ENCODE measurements around the gene PNKD. TPM values are rescaled to one million over a fixed set of nuclear protein-coding genes. Genes with fewer than 3 reads are reported as not detected.

PNKD gene
- total RNA-seq, 2 experiments from 2014 or later, result 30.1 to 31.8 TPM

DNA sequence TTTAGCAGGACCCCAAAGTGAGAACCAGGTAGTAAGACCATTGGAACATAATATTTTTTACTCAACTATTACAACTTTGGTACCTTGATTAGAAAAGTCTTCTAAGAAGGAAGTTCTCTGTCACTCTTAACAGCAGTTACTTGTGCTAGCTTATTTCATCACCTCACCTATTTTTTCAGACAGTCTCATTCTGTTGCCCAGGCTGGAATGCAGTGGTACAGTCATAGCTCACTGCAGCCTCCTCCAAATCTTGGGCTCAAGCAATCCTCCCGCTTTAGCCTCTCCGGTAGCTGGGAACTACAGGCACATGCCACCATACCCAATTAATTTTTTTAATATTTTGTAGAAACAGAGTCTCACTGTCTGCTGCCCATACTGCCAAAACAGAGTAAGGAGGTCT is 35.3 kb upstream of the PNKD start:
- ChIA-PET CTCF (interaction anchor here (0.7 to 2.6 kb wide), 3 partner anchors 10 to 49 kb away, joined by 3 to 9 read pairs (median 4); no protein-coding TSS in a partner anchor), POLR2A (interaction anchor here (0.8 to 11.0 kb wide), 4 partner anchors 11 to 20 kb away, joined by 3 to 260 read pairs (median 10); partner anchors contain the start of gene ARPC2)
- Mint-ChIP-seq H3K4me1 (peaks cover 37% of the 10 kb centered on the region), H3K36me3 (ENCODE audit: low read depth) (peaks cover 92% of the 10 kb centered on the region), H3K9me3 (no peaks in the 10 kb centered on the region), H3K27ac (peak overlapping the region; percentile 12), H3K4me3 (no peak overlapping the region), H3K27me3 (no peaks in the 10 kb centered on the region)
- no peak for DNase-seq

GRCh38 chr2:218236829-218237228 is 33.5 kb upstream of the PNKD start:
- peaks cover 93% of the 10 kb centered on the region for H3K36me3 Mint-ChIP-seq (ENCODE audit: low read depth)
- no peaks in the 10 kb centered on the region for H3K9me3 Mint-ChIP-seq
- no peak for DNase-seq
- H3K4me3 Mint-ChIP-seq, result no peak overlapping the region
- ChIA-PET POLR2A (interaction anchor here (0.8 to 4.1 kb wide), 3 partner anchors 7 to 15 kb away, joined by 3 to 14 read pairs (median 7); no protein-coding TSS in a partner anchor), CTCF (no interaction called here)
- peaks cover 28% of the 10 kb centered on the region for H3K4me1 Mint-ChIP-seq
- H3K27me3 Mint-ChIP-seq, result no peaks in the 10 kb centered on the region
- no peak overlapping the region for H3K27ac Mint-ChIP-seq

DNA sequence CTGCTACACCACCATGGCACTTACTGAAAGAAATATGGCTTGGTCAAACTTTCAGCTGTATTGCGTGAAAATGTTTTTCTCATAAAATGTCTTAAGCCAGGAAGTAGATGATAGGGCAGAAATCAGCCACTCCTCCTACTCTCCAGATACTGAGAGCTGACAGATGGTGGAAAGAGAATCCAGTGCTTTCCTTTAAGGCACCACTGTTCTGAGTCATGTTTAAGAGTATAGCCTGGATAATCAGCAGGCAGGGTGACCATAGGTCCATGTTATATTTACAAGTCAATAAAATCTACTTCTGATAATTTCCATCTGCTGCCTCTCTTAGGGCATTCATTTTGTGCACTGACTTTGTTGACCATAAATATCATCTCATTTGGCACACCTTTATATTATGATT is 31.4 kb upstream of the PNKD start:
- CTCF ChIA-PET, result interaction anchor here (1.5 kb wide), 1 partner anchor 10 kb away, joined by 5 read pairs; no protein-coding TSS in a partner anchor
- no peak overlapping the region for H3K27ac Mint-ChIP-seq

GRCh38 chr2:218244204-218244603 is 26.1 kb upstream of the PNKD start:
- ChIA-PET POLR2A (interaction anchor here (0.8 to 6.0 kb wide), 4 partner anchors 8 to 13 kb away, joined by 3 to 46 read pairs (median 6); no protein-coding TSS in a partner anchor), CTCF (interaction anchor here (1.2 to 1.7 kb wide), 2 partner anchors 13 to 15 kb away, joined by 5 to 9 read pairs; no protein-coding TSS in a partner anchor)
- DNase-seq, result no peak
- H3K9me3 Mint-ChIP-seq, result no peaks in the 10 kb centered on the region
- H3K4me1 Mint-ChIP-seq, result peaks cover 14% of the 10 kb centered on the region
- H3K36me3 Mint-ChIP-seq (ENCODE audit: low read depth), result peaks cover 95% of the 10 kb centered on the region
- H3K4me3 Mint-ChIP-seq, result no peak overlapping the region
- H3K27ac Mint-ChIP-seq, result peak overlapping the region; percentile 1
- no peaks in the 10 kb centered on the region for H3K27me3 Mint-ChIP-seq

More for the DNA sequence above, 31.4 kb upstream of the PNKD start:
- Mint-ChIP-seq H3K27me3 (no peaks in the 10 kb centered on the region), H3K4me1 (peaks cover 21% of the 10 kb centered on the region), H3K36me3 (ENCODE audit: low read depth) (peaks cover 94% of the 10 kb centered on the region), H3K4me3 (no peak overlapping the region), H3K9me3 (no peaks in the 10 kb centered on the region)
- no peak for DNase-seq
- POLR2A ChIA-PET, result interaction anchor here (1.1 to 2.7 kb wide), 5 partner anchors 8 to 17 kb away, joined by 3 to 7 read pairs (median 4); no protein-coding TSS in a partner anchor

GRCh38 chr2:218244665-218245064 is 25.7 kb upstream of the PNKD start:
- ChIA-PET CTCF (interaction anchor here (1.2 to 1.7 kb wide), 2 partner anchors 13 to 15 kb away, joined by 5 to 9 read pairs; no protein-coding TSS in a partner anchor), POLR2A (interaction anchor here (0.8 to 6.0 kb wide), 6 partner anchors 9 to 25 kb away, joined by 3 to 46 read pairs (median 6); partner anchors contain the start of genes AAMP and PNKD)
- H3K27ac Mint-ChIP-seq, result no peak overlapping the region
- no peak for DNase-seq
- no peaks in the 10 kb centered on the region for H3K27me3 Mint-ChIP-seq
- H3K4me3 Mint-ChIP-seq, result no peak overlapping the region
- H3K4me1 Mint-ChIP-seq, result peaks cover 14% of the 10 kb centered on the region
- H3K9me3 Mint-ChIP-seq, result no peaks in the 10 kb centered on the region
- H3K36me3 Mint-ChIP-seq (ENCODE audit: low read depth), result peaks cover 95% of the 10 kb centered on the region

- CTCF ChIA-PET, result interaction anchor here (1.3 to 1.7 kb wide), 2 partner anchors 12 kb away, joined by 4 to 9 read pairs; no protein-coding TSS in a partner anchor
- DNase-seq, result no peak
- peaks cover 95% of the 10 kb centered on the region for H3K36me3 Mint-ChIP-seq (ENCODE audit: low read depth)
- no peak overlapping the region for H3K27ac Mint-ChIP-seq
- peaks cover 17% of the 10 kb centered on the region for H3K4me1 Mint-ChIP-seq
- no peak overlapping the region for H3K4me3 Mint-ChIP-seq
- no peaks in the 10 kb centered on the region for H3K9me3 Mint-ChIP-seq
- no peaks in the 10 kb centered on the region for H3K27me3 Mint-ChIP-seq
- POLR2A ChIA-PET, result interaction anchor here (0.8 to 6.0 kb wide), 5 partner anchors 10 to 25 kb away, joined by 3 to 46 read pairs (median 7); partner anchors contain the start of genes AAMP and PNKD
Observed at GRCh38 chr2:218245214-218245613, 25.1 kb upstream of the PNKD start.

DNA sequence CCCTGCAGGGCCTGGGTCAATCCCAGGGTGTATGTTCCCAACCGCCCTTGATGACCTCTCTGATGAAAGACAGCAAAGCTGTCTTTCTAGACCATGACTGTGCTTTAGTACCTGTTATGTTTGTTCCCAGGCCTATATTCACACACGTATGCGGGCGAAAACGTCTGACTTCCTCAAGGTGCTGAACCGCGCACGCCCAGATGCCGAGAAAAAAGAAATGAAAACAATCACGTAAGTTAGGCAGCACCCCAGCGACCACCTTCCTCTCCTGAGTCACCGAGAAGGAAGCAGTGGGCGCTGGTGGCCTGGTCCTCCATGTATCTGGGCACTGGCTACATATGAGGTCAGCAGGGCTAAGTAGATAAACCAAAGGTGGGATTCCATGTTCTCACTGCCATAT is 20.6 kb upstream of the PNKD start:
- ChIA-PET CTCF (no interaction called here), POLR2A (interaction anchor here (3.0 kb wide), 1 partner anchor 20 kb away, joined by 9 read pairs; no protein-coding TSS in a partner anchor)
- Mint-ChIP-seq H3K36me3 (ENCODE audit: low read depth) (peaks cover 97% of the 10 kb centered on the region), H3K9me3 (no peaks in the 10 kb centered on the region), H3K27me3 (no peaks in the 10 kb centered on the region), H3K27ac (no peak overlapping the region), H3K4me3 (no peak overlapping the region), H3K4me1 (peaks cover 13% of the 10 kb centered on the region)
- DNase-seq, result no peak

DNA sequence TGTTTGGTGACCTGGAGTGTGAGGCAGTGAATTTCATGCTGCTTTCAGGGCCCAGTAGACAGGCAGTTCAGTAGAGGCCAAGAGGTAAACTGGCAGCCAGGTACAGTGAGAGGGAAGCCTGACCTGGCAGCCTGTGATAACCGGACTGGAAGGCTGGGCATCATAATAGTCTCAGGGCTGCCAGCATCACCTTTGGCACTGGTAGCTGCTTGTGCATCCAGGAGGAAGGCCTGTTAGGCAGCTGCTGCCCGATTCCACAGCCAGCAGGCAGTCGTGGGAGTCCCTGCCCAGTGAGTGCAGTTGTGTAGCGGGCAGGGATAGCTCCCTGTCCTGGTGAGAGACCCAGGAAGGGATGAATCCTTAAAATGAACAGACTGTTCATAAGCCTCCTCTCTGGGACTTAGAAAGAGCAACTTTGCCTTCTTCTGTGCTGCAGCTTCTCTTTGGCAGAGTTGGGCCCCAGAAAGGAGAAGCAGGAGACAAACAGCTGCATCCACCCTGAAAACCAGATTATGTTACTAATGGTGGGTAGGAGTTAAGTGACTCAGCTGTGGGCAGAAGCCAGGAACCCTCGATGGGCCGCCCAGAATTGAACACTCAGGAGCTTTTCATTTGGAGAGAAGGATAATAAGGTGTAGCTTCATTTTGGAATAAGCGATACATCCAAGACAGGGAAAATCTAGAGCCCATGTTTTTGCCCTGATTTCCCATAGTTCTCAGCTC is 17.6 kb upstream of the PNKD start:
- DNase-seq, result no peak
- no peaks in the 10 kb centered on the region for H3K9me3 Mint-ChIP-seq
- ChIA-PET POLR2A (interaction anchor here (1.1 to 6.1 kb wide), 7 partner anchors 8 to 65 kb away, joined by 3 to 46 read pairs (median 5); partner anchors contain the start of genes AAMP, ARPC2 and PNKD), CTCF (interaction anchor here (0.9 to 1.7 kb wide), 6 partner anchors 17 to 65 kb away, joined by 3 to 5 read pairs (median 3); partner anchors contain the start of genes AAMP and PNKD)
- H3K36me3 Mint-ChIP-seq (ENCODE audit: low read depth), result peaks cover 93% of the 10 kb centered on the region
- H3K4me3 Mint-ChIP-seq, result no peak overlapping the region
- peaks cover 34% of the 10 kb centered on the region for H3K4me1 Mint-ChIP-seq
- no peak overlapping the region for H3K27ac Mint-ChIP-seq
- H3K27me3 Mint-ChIP-seq, result no peaks in the 10 kb centered on the region

DNA sequence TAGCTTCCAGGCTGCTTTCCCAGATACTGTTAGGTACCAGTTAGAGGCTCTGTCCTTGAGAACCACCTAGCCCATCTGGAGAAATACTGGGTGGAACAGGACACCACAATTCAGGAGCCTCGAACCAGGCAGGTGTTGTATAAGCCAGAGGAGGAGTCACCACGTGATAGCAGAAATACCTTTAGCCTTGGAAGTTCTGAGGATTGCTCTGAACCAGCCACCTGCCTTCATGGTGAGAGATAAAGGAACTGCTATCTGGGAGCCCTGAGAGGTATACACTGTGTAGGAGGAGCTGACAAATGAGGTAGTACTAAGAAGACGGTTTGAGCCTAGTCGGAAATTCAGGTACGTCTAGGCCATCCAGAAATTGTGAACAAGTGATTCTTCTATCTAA is 17.1 kb upstream of the PNKD start:
- H3K4me3 Mint-ChIP-seq, result no peak overlapping the region
- no peak overlapping the region for H3K27ac Mint-ChIP-seq
- POLR2A ChIA-PET, result interaction anchor here (1.1 to 6.1 kb wide), 6 partner anchors 8 to 66 kb away, joined by 4 to 46 read pairs (median 5); partner anchors contain the start of genes AAMP and PNKD
- no peak for DNase-seq
- H3K9me3 Mint-ChIP-seq, result no peaks in the 10 kb centered on the region
- peaks cover 35% of the 10 kb centered on the region for H3K4me1 Mint-ChIP-seq
- H3K36me3 Mint-ChIP-seq (ENCODE audit: low read depth), result peaks cover 90% of the 10 kb centered on the region
- no peaks in the 10 kb centered on the region for H3K27me3 Mint-ChIP-seq
- CTCF ChIA-PET, result interaction anchor here (0.9 to 1.7 kb wide), 6 partner anchors 17 to 66 kb away, joined by 3 to 5 read pairs (median 3); partner anchors contain the start of genes AAMP and PNKD

DNA sequence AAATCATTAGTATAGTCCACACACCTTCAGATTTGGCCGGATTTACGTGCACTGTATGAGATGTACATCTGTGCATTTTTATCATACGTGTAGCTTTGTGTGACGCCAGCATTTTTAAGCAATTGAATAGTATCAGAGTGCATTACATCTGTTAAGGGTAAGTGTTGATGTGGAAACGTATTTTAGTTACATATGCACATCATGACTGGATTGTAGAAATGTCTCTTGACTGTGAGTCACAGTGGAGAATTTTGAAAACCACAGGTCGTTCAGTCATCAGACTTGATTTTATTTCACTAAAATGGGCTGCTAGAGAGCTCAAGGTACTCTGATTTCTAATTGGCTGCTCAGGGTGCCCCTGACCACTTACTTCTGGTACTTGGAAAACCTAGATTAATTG is 14.9 kb upstream of the PNKD start:
- Mint-ChIP-seq H3K27me3 (no peaks in the 10 kb centered on the region), H3K4me1 (peaks cover 41% of the 10 kb centered on the region), H3K4me3 (no peak overlapping the region), H3K27ac (peak overlapping the region; percentile 63), H3K36me3 (ENCODE audit: low read depth) (peaks cover 70% of the 10 kb centered on the region), H3K9me3 (no peaks in the 10 kb centered on the region)
- POLR2A ChIA-PET, result interaction anchor here (0.7 to 6.1 kb wide), 9 partner anchors 10 to 118 kb away, joined by 3 to 46 read pairs (median 3); partner anchors contain the start of genes AAMP and PNKD
- CTCF ChIA-PET, result interaction anchor here (0.8 to 3.0 kb wide), 4 partner anchors 12 to 26 kb away, joined by 4 to 17 read pairs (median 7); partner anchors contain the start of genes AAMP and PNKD
- no peak for DNase-seq

GRCh38 chr2:218256612-218257350 is 13.5 kb upstream of the PNKD start:
- no peaks in the 10 kb centered on the region for H3K9me3 Mint-ChIP-seq
- H3K27me3 Mint-ChIP-seq, result no peaks in the 10 kb centered on the region
- H3K4me3 Mint-ChIP-seq, result no peak overlapping the region
- H3K27ac Mint-ChIP-seq, result peak overlapping the region; percentile 83
- H3K36me3 Mint-ChIP-seq (ENCODE audit: low read depth), result peaks cover 56% of the 10 kb centered on the region
- no peak for DNase-seq
- CTCF ChIA-PET, result interaction anchor here (0.7 to 3.3 kb wide), 25 partner anchors 9 to 89 kb away, joined by 3 to 24 read pairs (median 8); partner anchors contain the start of genes AAMP, ARPC2, CXCR1 and PNKD
- H3K4me1 Mint-ChIP-seq, result peaks cover 39% of the 10 kb centered on the region
- POLR2A ChIA-PET, result interaction anchor here (0.9 to 6.1 kb wide), 14 partner anchors 12 to 90 kb away, joined by 3 to 46 read pairs (median 3); partner anchors contain the start of genes AAMP, ARPC2, CXCR1 and PNKD
